Left ventricle myocardium superior (tissue), 1 donor: ENCODE measurements around the gene ELOVL5. TPM values are rescaled to one million over a fixed set of nuclear protein-coding genes. Genes with fewer than 3 reads are reported as not detected.
"Not testable (repeated sequence)": the region's sequence is repeated elsewhere in the genome, so short reads cannot be mapped to it uniquely, and the experiment has no call there.

Source experiments
- ATAC-seq: fragments of 200-7000 bp; cut with Tn5 transposase; one replicate; pipeline ENCODE4 v1.9.1; 2020; ENCODE audit warnings: mild to moderate bottlenecking, moderate library complexity
- DNase-seq: peaks from one replicate; pipeline ENCODE4 v3.0.0-alpha.2; 2020
- intact Hi-C: fragments of 100-400 bp; cut with micrococcal nuclease; formaldehyde crosslinking; loops from one replicate; pipeline ENCODE4 v1.11.0; 2022
- long read RNA-seq: library from polyadenylated mRNA; unstranded; transcript quantifications from one replicate; pipeline ENCODE4 v2.0.0, GENCODE V29; 2021
- total RNA-seq: library from RNA; stranded (reverse); fragmentation: NEBNext Ultra II Directional; extraction: Animal tissue kit (Norgen Biotek cat#: 25700); gene quantifications from one replicate; pipeline ENCODE4 v1.2.1, GENCODE V29; 2021
- donor health status: DM: no; HTN: yes; CAD: no; lungs with severe emphysema.

Gene ELOVL5, protein sequence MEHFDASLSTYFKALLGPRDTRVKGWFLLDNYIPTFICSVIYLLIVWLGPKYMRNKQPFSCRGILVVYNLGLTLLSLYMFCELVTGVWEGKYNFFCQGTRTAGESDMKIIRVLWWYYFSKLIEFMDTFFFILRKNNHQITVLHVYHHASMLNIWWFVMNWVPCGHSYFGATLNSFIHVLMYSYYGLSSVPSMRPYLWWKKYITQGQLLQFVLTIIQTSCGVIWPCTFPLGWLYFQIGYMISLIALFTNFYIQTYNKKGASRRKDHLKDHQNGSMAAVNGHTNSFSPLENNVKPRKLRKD
- 21.2 TPM for total RNA-seq
- long read RNA-seq, transcript ELOVL5-201 (8 exons, 2,827 nt): major isoform, 31 of 41 reads
- long read RNA-seq, partial matches to known transcripts: 2 of 41 reads
- long read RNA-seq, other reads (novel, unspliced or antisense): 4 of 41 reads

DNA sequence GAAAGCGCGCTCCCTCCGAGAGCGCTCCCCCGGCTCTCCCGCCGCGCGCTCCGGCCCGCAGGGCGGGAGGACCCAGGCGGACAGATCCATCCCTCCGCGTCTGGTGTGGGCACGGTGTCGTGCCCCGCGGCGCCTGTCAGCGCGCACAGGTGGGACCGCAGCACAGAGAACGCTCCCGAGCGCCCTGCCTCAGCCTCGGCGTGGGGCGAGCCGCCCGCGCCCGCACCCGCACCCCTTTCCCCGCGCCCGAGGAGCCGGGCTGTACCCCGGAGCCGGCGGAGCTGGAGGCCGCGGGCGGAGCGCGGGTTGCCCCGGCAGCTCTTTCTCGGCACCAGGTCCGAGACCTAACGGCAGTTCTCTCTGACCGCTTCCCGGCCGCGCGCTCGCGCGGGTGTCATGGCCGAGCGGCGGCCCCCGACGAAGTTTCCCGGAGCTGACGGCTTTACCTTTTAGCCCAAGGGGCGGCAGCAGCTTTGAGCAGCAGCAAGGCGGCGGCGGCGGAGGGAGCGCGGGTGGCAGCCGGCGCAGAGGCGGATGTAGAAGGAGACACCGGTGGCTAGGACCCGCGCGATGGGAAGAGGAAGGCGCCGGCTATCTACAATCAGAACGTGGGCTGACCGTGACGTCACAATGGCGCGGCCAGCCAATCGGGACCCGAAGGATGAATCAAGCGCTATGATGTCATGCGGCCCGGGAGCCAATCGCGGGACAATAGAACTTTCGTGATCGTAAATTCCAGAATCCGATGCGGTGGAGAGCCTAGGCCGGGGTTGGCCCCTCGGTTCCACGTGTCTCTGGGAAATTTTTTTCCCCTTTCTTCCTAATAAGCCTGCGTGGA is at the start of gene ELOVL5:
Gene ELOVL5, minus strand, starts transcription at position 580 of the 838 bp plus-strand sequence. CDS start 53,251 bp downstream, outside the sequence.
- DNase-seq (peak; percentile 99), ATAC-seq (peak; percentile 93)
- intact Hi-C loops: no loop called here

DNA sequence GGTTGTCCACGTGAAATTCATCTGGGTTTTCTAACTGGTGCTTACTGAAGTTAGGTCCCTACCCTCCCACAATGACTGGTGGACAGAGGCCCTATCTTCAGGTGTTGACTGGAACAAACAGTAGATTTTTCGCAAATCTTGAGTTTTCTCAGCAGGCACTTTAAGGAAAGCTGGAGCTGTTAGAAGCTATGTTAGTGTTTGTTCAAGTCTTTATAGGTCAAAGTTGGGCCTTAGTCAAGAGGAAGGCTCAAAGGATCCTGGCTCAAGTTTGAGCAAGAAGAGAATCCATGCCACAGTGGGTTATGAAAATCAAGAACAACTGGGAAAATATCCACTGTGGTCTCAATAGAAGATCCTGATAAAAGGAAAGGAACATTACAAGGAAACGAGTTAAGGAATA is 48.5 kb upstream of the ELOVL5 start:
- ATAC-seq (no peak), DNase-seq (no peak)
- intact Hi-C loops: no loop called here

DNA sequence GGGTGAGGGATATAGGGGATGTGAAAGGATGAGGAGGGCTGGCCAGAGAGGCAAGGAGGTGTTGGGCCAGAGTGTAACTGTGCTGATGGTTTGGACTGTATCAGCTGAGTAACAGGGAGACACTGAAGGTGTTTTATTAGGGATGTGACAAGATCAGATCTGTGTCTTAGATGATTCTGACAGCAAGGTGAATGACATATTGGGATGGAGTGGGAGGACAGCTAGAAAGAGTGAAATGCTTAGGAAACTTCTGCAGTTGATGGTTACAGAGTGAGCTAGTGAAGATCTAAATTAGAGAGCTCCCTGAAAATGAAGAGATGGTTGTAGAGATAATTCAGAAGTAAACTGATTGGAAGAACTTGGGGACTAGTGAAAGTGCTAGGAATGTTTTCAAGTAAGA is 47.2 kb upstream of the ELOVL5 start:
- DNase-seq: no peak
- ATAC-seq: no peak
- intact Hi-C loops: no loop called here

DNA sequence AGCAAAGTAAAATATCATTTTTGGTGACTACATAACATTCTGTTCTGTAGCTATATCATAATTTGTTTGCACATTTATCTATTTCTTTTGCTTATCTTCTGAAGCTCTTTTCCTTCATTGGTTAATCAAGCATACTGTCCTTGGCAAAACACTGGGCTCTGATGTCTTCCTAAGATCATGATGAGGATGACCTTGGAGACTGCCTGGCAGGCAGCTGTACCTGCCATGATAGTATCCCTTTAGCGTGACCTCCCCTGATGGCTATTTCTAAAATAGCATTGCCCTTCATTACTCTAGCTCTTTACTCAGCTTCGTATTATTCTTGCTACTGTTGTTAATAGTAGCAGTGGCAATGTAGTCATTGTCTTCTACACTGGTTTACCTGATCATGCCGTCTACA is 46.0 kb upstream of the ELOVL5 start:
- intact Hi-C loops: no loop called here
- ATAC-seq: no peak
- no peak for DNase-seq

DNA sequence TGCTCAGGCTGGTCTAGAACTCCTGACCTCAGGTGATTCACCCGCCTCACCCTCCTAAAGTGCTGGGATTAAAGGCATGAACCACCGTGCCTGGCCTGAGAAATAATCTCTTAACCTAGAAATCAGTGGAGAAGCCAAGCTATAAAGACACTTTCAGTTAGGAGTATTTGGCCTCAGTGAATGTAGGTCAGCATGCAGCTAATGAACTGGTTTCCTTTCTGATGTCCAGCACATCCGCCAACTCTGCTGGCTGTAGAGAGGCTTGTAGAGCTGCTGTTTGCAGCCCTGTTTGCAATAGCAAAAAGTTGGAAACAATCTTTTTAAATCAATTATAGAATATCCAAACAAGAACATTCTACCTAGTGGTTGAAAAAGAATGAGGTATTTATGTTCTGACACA is 42.4 kb upstream of the ELOVL5 start:
- intact Hi-C loops: no loop called here
- ATAC-seq (no peak), DNase-seq (no peak)

DNA sequence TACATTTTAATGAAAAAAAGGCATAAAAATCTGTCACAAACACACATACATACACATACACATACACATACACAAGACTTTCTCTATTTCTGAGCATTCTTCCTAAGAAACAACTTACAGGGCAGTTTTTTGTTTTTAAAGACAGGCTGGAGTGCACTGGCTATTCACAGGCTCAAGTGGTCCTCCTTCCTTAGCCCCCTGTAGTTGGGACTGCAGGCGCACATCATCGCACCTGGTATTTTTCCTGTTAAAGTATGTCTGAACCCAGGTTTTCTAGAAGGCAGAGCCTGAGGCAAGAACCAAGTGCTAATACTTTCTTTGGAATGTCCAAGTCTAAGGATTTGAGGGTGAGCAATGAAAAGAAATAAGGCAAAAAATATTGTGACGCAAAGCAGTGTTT is 41.3 kb upstream of the ELOVL5 start:
- DNase-seq (no peak), ATAC-seq (no peak)
- intact Hi-C loops: no loop called here

DNA sequence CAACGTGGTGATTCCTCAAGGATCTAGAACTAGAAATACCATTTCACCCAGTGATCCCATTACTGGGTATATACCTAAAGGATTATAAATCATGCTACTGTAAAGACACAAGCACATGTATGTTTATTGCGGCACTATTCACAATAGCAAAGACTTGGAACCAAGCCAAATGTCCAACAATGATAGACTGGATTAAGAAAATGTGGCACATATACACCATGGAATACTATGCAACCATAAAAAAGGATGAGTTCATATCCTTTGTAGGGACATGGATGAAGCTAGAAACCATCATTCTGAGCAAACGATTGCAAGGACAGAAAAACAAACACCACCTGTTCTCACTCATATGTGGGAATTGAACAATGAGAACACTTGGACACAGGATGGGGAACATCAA is 39.9 kb upstream of the ELOVL5 start:
- DNase-seq, ATAC-seq, intact Hi-C loops: not testable (repeated sequence)

DNA sequence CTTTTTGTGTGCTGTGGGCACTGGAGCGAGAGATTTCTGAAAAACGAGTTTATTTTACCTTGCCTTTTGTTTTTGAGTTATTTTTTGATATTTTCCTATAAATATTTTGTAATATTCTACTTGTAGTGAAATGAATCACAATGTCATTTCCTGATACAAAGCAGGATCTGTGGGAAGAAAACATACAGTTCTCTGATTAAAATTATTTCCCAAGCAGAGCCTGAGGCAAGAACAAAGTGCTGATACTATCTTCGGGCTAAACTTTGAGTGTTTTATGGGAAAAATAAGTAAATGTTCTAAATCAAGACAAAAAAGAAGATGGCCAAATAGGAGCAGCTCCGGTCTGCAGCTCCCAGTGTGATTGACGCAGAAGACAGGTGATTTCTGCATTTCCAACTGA is 33.7 kb upstream of the ELOVL5 start:
- no peak for ATAC-seq
- intact Hi-C loops: no loop called here

DNA sequence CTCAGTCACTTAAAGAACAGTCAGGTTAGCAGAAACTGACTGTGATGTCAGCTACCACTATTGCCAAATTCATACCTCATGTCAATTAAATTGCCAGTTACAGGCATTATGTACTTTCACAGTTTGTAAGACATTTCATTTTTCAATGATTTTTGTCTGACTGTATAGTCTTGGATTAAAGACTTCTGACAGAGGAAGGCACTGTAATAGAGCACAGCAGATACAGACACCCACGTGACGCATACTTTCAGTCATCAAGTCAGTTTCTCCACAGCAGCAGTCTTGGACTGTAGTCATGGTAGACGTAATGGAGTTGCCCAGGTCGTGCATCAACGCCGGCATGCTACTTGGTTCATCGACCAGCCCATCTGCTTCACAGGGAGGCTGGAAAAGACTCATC is 29.5 kb upstream of the ELOVL5 start:
- ATAC-seq (peak; percentile 60), DNase-seq (no peak)
- intact Hi-C loops: no loop called here

More for the DNA sequence above, 33.7 kb upstream of the ELOVL5 start:
- no peak for DNase-seq

DNA sequence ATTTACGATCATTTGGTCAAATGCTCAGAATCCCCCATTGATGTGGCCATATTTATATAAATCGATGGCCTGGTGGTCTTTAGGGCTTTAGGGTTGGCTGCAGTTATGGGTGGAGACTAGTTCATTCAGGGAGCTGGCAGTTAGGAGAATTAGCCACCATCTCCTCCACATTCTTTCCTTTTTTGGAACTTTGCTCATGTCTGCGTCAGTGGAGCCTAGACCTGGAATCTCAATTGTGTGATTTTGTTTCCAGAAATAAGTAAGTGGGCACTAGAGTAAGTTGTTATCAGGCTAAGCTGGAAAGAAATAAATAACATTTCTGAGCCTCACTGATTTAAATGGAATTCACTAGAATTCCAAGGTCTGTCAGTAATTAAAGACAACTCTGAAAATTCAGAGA is 29.0 kb upstream of the ELOVL5 start:
- intact Hi-C loops: no loop called here
- peak; percentile 84 for ATAC-seq

DNA sequence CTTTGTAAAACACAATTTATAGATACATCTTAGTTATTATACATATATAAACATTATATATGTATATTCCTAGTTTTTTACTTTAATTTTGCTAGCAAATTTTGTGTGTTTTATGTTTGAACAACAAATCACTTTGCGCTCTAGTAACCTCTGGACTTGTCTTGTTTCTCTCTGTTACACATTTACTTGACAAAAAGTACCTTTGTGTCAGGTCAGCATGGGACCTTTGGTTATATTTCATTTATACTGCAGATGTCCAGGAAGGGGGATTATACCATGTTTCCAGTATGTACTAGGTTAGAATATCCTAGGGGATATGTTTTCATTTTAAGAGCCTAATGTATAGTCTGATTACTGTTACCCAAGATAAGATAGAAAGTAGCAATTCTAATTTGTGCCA is 28.5 kb upstream of the ELOVL5 start:
- DNase-seq (no peak), ATAC-seq (no peak)
- intact Hi-C loops: no loop called here

More for the DNA sequence above, 29.0 kb upstream of the ELOVL5 start:
- DNase-seq: no peak

DNA sequence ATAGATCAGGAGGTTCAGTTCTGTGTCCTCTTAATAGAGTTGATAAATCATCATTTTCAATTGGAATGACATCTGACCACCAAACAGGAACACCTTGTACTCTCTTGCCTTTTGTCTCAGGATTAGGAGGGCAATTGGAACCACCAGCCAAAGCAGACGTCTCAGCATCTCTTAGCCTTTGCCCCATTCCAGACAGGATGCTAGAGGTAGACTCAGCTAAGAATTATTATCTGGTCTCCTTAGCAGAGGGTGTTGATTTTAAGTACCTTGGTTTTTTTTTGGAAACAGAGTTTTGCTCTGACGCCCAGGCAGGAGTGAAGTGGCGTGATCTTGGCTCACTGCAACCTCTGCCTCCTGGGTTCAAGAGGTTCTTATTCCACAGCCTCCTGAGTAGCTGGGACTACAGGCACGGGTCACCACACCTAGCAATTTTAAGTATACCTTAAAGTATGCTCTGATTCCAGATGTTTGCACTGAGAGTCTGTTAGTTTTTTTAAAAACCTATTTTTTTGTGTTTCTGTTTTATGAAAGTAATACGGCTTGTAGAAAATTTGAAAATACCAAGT is 28.0 kb upstream of the ELOVL5 start:
- ATAC-seq: peak; percentile 61
- intact Hi-C loops: no loop called here

DNA sequence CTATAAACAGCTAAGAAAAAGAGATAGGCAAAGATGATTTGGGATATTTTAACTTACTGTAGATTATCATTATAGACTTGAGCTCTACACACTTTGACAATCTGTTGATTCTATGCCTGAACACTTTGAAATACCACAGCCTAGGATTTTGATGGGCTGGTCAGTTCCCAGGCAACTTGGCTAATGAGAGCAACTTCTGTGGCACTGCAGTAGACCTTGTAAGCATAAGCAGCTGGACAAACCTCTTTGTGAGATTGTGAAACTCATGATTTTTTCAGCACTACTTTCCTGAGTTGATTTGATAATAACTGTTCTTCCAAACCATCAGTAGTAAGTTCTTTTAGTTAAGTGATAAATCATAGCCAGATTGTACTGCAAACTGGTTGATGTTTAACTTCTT is 27.1 kb upstream of the ELOVL5 start:
- intact Hi-C loops: no loop called here
- DNase-seq: no peak
- ATAC-seq: peak; percentile 35

More for the DNA sequence above, 28.0 kb upstream of the ELOVL5 start:
- no peak for DNase-seq

DNA sequence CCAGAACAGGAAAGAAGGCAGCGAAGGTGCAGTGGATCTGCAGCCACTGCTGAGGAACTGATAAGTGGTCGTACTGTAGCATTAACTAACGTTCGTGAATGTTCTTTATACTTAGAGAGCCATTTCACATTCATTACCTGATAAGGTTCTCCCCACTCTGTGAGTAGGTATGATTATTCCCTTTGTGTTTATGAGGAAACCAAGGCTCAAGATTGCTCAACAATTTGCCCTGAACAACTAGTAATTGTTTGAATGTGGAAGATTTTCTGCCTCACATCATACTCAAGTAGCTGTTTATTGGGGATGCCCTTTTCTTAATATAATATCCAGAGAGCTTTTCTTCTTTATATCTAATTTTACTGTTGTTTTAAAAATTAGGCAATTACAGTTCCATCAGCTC is 24.9 kb upstream of the ELOVL5 start:
- ATAC-seq: no peak
- intact Hi-C loops: no loop called here

DNA sequence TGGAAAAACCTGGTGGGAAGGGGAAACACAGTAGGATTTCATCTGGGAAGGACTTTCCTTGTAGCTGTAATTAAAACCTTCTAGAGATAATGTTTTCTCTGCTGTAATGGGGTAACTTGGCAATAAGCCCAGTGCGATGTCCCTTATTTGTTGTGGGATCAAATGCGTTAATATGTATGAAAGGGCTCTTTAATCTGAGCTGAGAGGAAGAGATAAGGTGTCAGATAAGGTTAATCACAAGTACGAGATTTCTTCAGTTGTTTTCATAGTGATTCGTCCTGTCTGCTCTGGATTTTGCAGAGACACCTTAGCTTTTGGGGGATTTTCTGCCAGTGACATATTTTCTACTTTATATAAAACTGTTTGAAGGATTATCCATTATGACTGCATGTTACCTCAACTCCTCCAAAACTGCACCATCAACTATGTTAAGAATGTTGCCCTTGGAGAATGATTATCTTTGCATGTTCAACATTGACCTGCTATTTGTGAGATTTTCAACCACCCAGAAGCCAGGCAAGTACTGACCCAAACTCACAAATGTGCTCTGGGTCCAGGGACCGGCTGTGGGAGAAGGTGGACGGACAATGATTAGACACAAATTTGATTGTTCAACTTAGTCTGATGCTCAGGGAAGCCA is 21.2 kb upstream of the ELOVL5 start:
- no peak for ATAC-seq
- no peak for DNase-seq
- intact Hi-C loops: no loop called here

More for the DNA sequence above, 24.9 kb upstream of the ELOVL5 start:
- DNase-seq: no peak

DNA sequence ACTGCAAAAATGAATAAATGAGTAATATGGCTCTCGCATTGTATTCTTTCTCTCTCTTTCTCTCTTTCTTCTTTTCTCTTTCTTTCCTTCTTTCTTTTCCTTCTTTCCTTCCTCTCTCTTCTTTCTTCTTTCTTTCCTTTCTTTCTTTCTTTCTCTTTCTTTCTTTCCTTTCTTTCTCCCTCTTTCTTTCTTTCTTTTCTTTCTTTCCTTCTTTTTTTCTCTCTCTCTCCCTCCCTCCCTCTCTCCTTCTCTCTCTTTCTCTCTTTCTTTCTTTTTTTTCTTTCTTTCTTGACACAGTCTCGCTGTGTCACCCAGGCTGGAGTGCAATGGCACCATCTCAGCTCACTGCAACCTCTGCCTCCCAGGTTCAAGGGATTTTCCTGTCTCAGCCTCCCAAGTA is 20.3 kb upstream of the ELOVL5 start:
- ATAC-seq (no peak), DNase-seq (no peak)
- intact Hi-C loops: no loop called here

DNA sequence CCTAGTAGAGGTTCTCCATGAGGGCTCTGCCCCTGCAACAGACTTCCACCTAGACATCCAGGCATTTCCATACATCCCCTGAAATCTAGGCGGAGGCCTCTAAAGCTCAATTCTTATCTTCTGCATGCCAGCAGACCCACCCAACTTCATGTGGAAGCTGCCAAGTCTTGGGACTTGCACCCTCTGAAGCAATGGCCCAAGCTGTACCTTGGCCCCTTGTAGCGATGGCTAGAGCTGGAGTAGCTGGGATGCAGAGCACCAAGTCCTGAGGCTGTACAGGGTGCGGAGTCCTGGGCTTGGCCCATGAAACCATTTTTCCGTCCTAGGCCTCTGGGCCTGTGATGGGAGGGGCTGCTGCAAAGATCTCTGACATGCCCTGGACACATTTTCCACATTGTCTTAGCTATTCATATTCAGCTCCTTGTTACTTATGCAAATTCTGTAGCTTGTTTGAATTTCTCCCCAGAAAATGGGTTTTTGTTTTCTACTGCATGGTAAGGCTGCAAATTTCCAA is 17.4 kb upstream of the ELOVL5 start:
- intact Hi-C loops: no loop called here
- ATAC-seq (no peak), DNase-seq (no peak)

DNA sequence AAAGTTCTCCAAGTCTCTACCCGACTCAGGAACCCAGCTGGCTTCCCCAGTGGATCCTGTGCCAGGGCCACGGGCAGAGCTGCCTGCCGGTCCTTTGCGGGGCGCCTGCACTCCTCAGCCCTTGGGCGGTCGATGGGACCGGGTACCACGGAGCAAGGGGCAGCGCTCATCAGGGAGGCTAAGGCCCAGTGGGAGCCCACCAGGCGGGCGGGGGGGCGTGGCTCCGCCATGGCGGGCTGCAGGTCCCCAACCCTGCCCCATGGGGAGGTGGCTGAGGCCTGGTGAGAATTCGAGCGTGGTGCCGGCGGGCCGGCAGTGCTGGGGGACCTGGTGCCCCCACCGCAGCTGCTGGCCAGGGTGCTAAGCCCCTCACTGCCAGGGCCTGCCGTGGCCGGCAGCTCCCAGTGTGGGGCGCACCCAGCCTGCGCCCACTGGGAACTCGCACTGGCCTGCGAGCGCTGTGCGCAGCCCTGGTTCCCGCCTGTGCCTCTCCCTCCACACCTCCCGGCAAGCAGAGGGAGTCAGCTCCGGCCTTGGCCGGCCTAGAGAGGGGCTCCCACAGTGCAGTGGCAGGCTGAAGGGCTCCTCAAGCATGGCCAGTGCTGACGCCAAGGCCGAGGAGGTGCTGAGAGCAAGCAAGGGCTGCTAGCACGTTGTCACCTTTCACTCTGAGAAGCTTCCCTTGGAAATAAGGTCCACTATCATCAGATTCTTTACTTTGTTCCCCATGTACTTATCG is 14.8 kb upstream of the ELOVL5 start:
- no peak for ATAC-seq

More for the DNA sequence above, 14.8 kb upstream of the ELOVL5 start:
- no peak for DNase-seq
- intact Hi-C loops: no loop called here
